GM23338 (cell line): ENCODE data around the gene CASP10. TPM values are rescaled to one million over a fixed set of nuclear protein-coding genes. Genes with fewer than 3 reads are reported as not detected.

Source experiments
- ATAC-seq: fragments of 200-7000 bp; cut with Tn5 transposase; 3 replicates; pipeline ENCODE4 v1.9.1; 2020
- DNase-seq: peaks from one replicate; pipeline ENCODE4 v3.0.0-alpha.2; 2015; ENCODE audit warnings: low spot score
- H2AFZ ChIP-seq: fragments of 200-600 bp; sonication (generic); 2 replicates; pipeline ENCODE4 v1.8.0; 2016; ENCODE audit warnings: antibody characterized with exemption, mild to moderate bottlenecking, moderate library complexity
- H3F3A ChIP-seq: fragments of 200-600 bp; sonication (generic); replicated peaks from 2 replicates; pipeline ENCODE4 v1.8.0; 2017; ENCODE audit warnings: antibody characterized with exemption, mixed run types, low read depth
- H3K27ac ChIP-seq: fragments of 200-600 bp; sonication (generic); 2 replicates; pipeline ENCODE4 v1.6.1; 2016; ENCODE audit warnings: low read depth
- H3K27me3 ChIP-seq: fragments of 200-600 bp; sonication (generic); 2 replicates; pipeline ENCODE4 v1.8.0; 2016; ENCODE audit warnings: mild to moderate bottlenecking, mixed run types, moderate library complexity; ENCODE audit not compliant: insufficient read depth
- H3K36me3 ChIP-seq: fragments of 200-600 bp; sonication (generic); 2 replicates; pipeline ENCODE4 v1.8.0; 2016; ENCODE audit warnings: mild to moderate bottlenecking; ENCODE audit not compliant: insufficient read depth
- H3K4me1 ChIP-seq: fragments of 200-600 bp; sonication (generic); 2 replicates; pipeline ENCODE4 v1.8.0; 2016; ENCODE audit warnings: mild to moderate bottlenecking, moderate library complexity; ENCODE audit not compliant: insufficient read depth
- H3K4me2 ChIP-seq: fragments of 200-600 bp; sonication (generic); 2 replicates; pipeline ENCODE4 v1.7.1; 2017; ENCODE audit warnings: mixed run types
- H3K4me3 ChIP-seq: fragments of 200-600 bp; sonication (generic); 2 replicates; pipeline ENCODE4 v1.6.1; 2016; ENCODE audit warnings: mixed run types
- H3K79me2 ChIP-seq: fragments of 200-600 bp; sonication (generic); replicated peaks from 2 replicates; pipeline ENCODE4 v1.8.0; 2017; ENCODE audit warnings: mild to moderate bottlenecking; ENCODE audit not compliant: insufficient read depth
- H3K9me2 ChIP-seq: fragments of 200-600 bp; sonication (generic); 2 replicates; pipeline ENCODE4 v1.8.0; 2017; ENCODE audit not compliant: insufficient read depth
- H4K20me1 ChIP-seq: fragments of 200-600 bp; sonication (generic); replicated peaks from 2 replicates; pipeline ENCODE4 v1.8.0; 2017; ENCODE audit warnings: mild to moderate bottlenecking; ENCODE audit not compliant: insufficient read depth
- H3K27ac Mint-ChIP-seq: 2 replicates; pipeline ENCODE4 v1.8.0; 2020; ENCODE audit warnings: inconsistent platforms, mild to moderate bottlenecking, moderate library complexity, mixed read lengths
- H3K27me3 Mint-ChIP-seq: 3 replicates; pipeline ENCODE4 v1.8.0; 2022; ENCODE audit warnings: low read depth, mild to moderate bottlenecking, moderate library complexity, mixed read lengths, inconsistent platforms; ENCODE audit not compliant: insufficient read depth, poor library complexity
- H3K36me3 Mint-ChIP-seq: 3 replicates; pipeline ENCODE4 v1.8.0; 2021; ENCODE audit warnings: low read depth, mild to moderate bottlenecking, inconsistent platforms, moderate library complexity, mixed read lengths
- H3K4me1 Mint-ChIP-seq: 3 replicates; pipeline ENCODE4 v1.8.0; 2020; ENCODE audit warnings: mild to moderate bottlenecking, inconsistent platforms, mixed read lengths
- H3K4me3 Mint-ChIP-seq: 3 replicates; pipeline ENCODE4 v1.8.0; 2021; ENCODE audit warnings: moderate library complexity, mild to moderate bottlenecking, inconsistent platforms, mixed read lengths
- H3K9me3 Mint-ChIP-seq: 3 replicates; pipeline ENCODE4 v1.8.0; 2020; ENCODE audit warnings: moderate library complexity, mild to moderate bottlenecking, inconsistent platforms, mixed read lengths
- CTCF ChIP-seq, 2 experiments: fragments of 200-600 bp in 1 of 2; sonication (generic) in 1 of 2; conservative IDR thresholded peaks; 2 replicates each; pipeline versions ENCODE4 v1.5.1 to v1.6.1; 2016 to 2017; ENCODE audit warnings: antibody characterized with exemption in 2 of 2, low read depth in 2 of 2, mild to moderate bottlenecking in 2 of 2, moderate library complexity in 1 of 2
- EZH2phosphoT487 ChIP-seq: fragments of 200-600 bp; sonication (generic); IDR thresholded peaks from one replicate; pipeline ENCODE4 v1.8.1; 2018; ENCODE audit warnings: antibody characterized with exemption; ENCODE audit not compliant: unreplicated experiment
- JUNB ChIP-seq: IDR thresholded peaks from one replicate; pipeline ENCODE4 v1.6.1; 2016; ENCODE audit warnings: antibody characterized with exemption; ENCODE audit not compliant: unreplicated experiment
- polyA plus RNA-seq: library from polyadenylated mRNA; unstranded; fragments of >200 nt; fragmentation: Nextera tagmentation; extraction: Ambion mirVana; gene quantifications from 2 replicates; pipeline ENCODE4 v1.2.1, GENCODE V29; 2016
- total RNA-seq: library from RNA; depleted of rRNA; stranded (reverse); fragments of >200 nt; shearing (Covaris generic); gene quantifications from 2 replicates; pipeline ENCODE4 v1.2.3, GENCODE V29; 2014
- TF ChIP-seq, protein P1 (sequence below): IDR thresholded peaks from 2 replicates; pipeline ENCODE4 v1.6.1; 2016; ENCODE audit warnings: antibody characterized with exemption

CASP10 gene
- total and polyA plus RNA-seq, 2 experiments from 2014 or later, result 1.9 to 3.5 TPM

- no peaks in the 10 kb centered on the region for H4K20me1 ChIP-seq
- Mint-ChIP-seq H3K27me3 (peaks cover 4% of the 10 kb centered on the region), H3K27ac (no peak overlapping the region), H3K4me3 (no peak overlapping the region), H3K36me3 (0 out of 3 replicates have a peak, but pooled peaks cover 8% of the 10 kb centered on the region), H3K4me1 (peaks cover 12% of the 10 kb centered on the region), H3K9me3 (peaks cover 4% of the 10 kb centered on the region; the same call in 2 of the 3 replicates)
- H3K79me2 ChIP-seq, result no peaks in the 10 kb centered on the region
- H3K4me3 ChIP-seq, result no peak overlapping the region
- H3K4me2 ChIP-seq, result no peak overlapping the region; the same call in 1 of the 2 replicates
- H2AFZ ChIP-seq, result no peak overlapping the region
- no peaks in the 10 kb centered on the region for H3F3A ChIP-seq
- H3K36me3 ChIP-seq, result no peaks in the 10 kb centered on the region
- ATAC-seq (no peak), DNase-seq (no peak)
- H3K27ac ChIP-seq, result no peak overlapping the region
- TF ChIP-seq JUNB, result no peak
- TF ChIP-seq, protein P1, sequence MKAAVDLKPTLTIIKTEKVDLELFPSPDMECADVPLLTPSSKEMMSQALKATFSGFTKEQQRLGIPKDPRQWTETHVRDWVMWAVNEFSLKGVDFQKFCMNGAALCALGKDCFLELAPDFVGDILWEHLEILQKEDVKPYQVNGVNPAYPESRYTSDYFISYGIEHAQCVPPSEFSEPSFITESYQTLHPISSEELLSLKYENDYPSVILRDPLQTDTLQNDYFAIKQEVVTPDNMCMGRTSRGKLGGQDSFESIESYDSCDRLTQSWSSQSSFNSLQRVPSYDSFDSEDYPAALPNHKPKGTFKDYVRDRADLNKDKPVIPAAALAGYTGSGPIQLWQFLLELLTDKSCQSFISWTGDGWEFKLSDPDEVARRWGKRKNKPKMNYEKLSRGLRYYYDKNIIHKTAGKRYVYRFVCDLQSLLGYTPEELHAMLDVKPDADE, result no peak
- TF ChIP-seq EZH2phosphoT487, result no peak
- no peaks in the 10 kb centered on the region for H3K9me2 ChIP-seq
- no peaks in the 10 kb centered on the region for H3K4me1 ChIP-seq
- H3K27me3 ChIP-seq, result no peaks in the 10 kb centered on the region
Measured at GRCh38 chr2:201234663-201235135, 51.8 kb downstream of the CASP10 start.

- H3K4me3 Mint-ChIP-seq, result no peak overlapping the region
- no peaks in the 10 kb centered on the region for H3K36me3 ChIP-seq
- no peak overlapping the region for H3K27ac Mint-ChIP-seq
- TF ChIP-seq CTCF (conservative IDR thresholded peaks at IDR 0.05; ENCODE audit: low read depth in 2 of 2), result peak; percentile 73 to 74
- TF ChIP-seq, protein P1, result no peak
- DNase-seq (peak; percentile 86), ATAC-seq (peak; percentile 37)
- H2AFZ ChIP-seq, result no peak overlapping the region
- no peaks in the 10 kb centered on the region for H3K4me1 ChIP-seq
- no peaks in the 10 kb centered on the region for H3K9me2 ChIP-seq
- no peak overlapping the region for H3K4me2 ChIP-seq
- H4K20me1 ChIP-seq, result no peaks in the 10 kb centered on the region
- H3K27me3 ChIP-seq, result no peaks in the 10 kb centered on the region
- H3K9me3 Mint-ChIP-seq, result peaks cover 9% of the 10 kb centered on the region; the same call in 2 of the 3 replicates
- H3K4me3 ChIP-seq, result no peak overlapping the region
- H3K79me2 ChIP-seq, result no peaks in the 10 kb centered on the region
- H3F3A ChIP-seq, result no peaks in the 10 kb centered on the region
- H3K36me3 Mint-ChIP-seq, result peaks cover 13% of the 10 kb centered on the region; the same call in 1 of the 3 replicates
- no peak overlapping the region for H3K27ac ChIP-seq
- peaks cover 12% of the 10 kb centered on the region for H3K4me1 Mint-ChIP-seq
- peaks cover 4% of the 10 kb centered on the region for H3K27me3 Mint-ChIP-seq
Measured at GRCh38 chr2:201235860-201236811, 53.2 kb downstream of the CASP10 start.
